HEK293 (cell line): Measurements from ENCODE around the gene C2orf80.

ENCODE experiments used
- CTCF ChIP-seq: fragments of 450-650 bp; formaldehyde crosslinking; IDR thresholded peaks from 2 replicates; pipeline ENCODE4 v1.5.1; 2016; ENCODE audit warnings: missing biosample characterization, missing genetic modification characterization
- HOXA7 ChIP-seq: sonication (generic); formaldehyde crosslinking; IDR thresholded peaks from 2 replicates; pipeline ENCODE4 v1.8.1; 2022; ENCODE audit warnings: missing genetic modification reagents, borderline replicate concordance
- PBX3 ChIP-seq: sonication (generic); formaldehyde crosslinking; IDR thresholded peaks from 2 replicates; pipeline ENCODE4 v1.8.1; 2022; ENCODE audit warnings: mild to moderate bottlenecking, moderate library complexity, missing genetic modification reagents
- REST ChIP-seq: fragments of 450-650 bp; formaldehyde crosslinking; IDR thresholded peaks from 2 replicates; pipeline ENCODE4 v1.5.1; 2016; ENCODE audit warnings: missing biosample characterization, missing genetic modification characterization
- SETDB1 ChIP-seq: IDR thresholded peaks from one replicate; pipeline ENCODE4 v1.6.1; 2017; ENCODE audit warnings: mild to moderate bottlenecking, low read length, moderate library complexity, mixed read lengths; ENCODE audit not compliant: insufficient read length
- ZBTB1 ChIP-seq: fragments of 450-650 bp; formaldehyde crosslinking; IDR thresholded peaks from 2 replicates; pipeline ENCODE4 v1.5.1; 2016; ENCODE audit warnings: missing biosample characterization, missing genetic modification characterization
- ZBTB26 ChIP-seq: fragments of 450-650 bp; formaldehyde crosslinking; optimal IDR thresholded peaks from 2 replicates; pipeline ENCODE3; 2016; ENCODE audit warnings: missing biosample characterization, mild to moderate bottlenecking, missing genetic modification characterization
- ZBTB8A ChIP-seq: fragments of 450-650 bp; formaldehyde crosslinking; IDR thresholded peaks from 2 replicates; pipeline ENCODE4 v1.5.1; 2016; ENCODE audit warnings: missing biosample characterization, missing genetic modification characterization
- ZFP37 ChIP-seq: fragments of 450-650 bp; formaldehyde crosslinking; IDR thresholded peaks from 2 replicates; pipeline ENCODE4 v1.5.1; 2016; ENCODE audit warnings: missing biosample characterization, missing genetic modification characterization
- ZNF146 ChIP-seq: fragments of 450-650 bp; formaldehyde crosslinking; IDR thresholded peaks from 2 replicates; pipeline ENCODE4 v1.5.1; 2016; ENCODE audit warnings: missing biosample characterization, missing genetic modification characterization
- ZNF335 ChIP-seq: fragments of 450-650 bp; formaldehyde crosslinking; conservative IDR thresholded peaks from 2 replicates; pipeline ENCODE4 v1.5.1; 2016; ENCODE audit warnings: missing biosample characterization, missing genetic modification characterization
- ZNF571 ChIP-seq: fragments of 450-650 bp; formaldehyde crosslinking; IDR thresholded peaks from 2 replicates; pipeline ENCODE4 v1.5.0; 2017; ENCODE audit warnings: missing biosample characterization, missing genetic modification characterization
- ZNF629 ChIP-seq: fragments of 450-650 bp; formaldehyde crosslinking; IDR thresholded peaks from 2 replicates; pipeline ENCODE4 v1.5.1; 2017; ENCODE audit warnings: missing biosample characterization, missing genetic modification characterization

GRCh38 chr2:208153156-208153555 lies 36.7 kb downstream of the C2orf80 start:
- TF ChIP-seq ZNF571 (tag by site-specific recombination): no peak
- TF ChIP-seq ZBTB8A: no peak
- TF ChIP-seq CTCF: no peak
- TF ChIP-seq REST: no peak
- no peak for TF ChIP-seq ZNF335 (tag by site-specific recombination)
- no peak for TF ChIP-seq SETDB1
- no peak for TF ChIP-seq ZFP37 (tag by site-specific recombination)
- TF ChIP-seq ZNF146 (tag by site-specific recombination): no peak
- no peak for TF ChIP-seq ZBTB26 (tag by site-specific recombination)
- no peak for TF ChIP-seq PBX3 (CRISPR knock-in tag)
- no peak for TF ChIP-seq ZNF629
- TF ChIP-seq ZBTB1 (tag by site-specific recombination): no peak
- no peak for TF ChIP-seq HOXA7 (CRISPR knock-in tag)
